NCI-H1105 treated with DMSO at 0.1 percent for 48 hours (cell line): ENCODE data around the gene DNPH1.

Experiments
- DNase-seq: peaks from one replicate; lab custom pipeline; 2025; lab: John Stamatoyannopoulos, UW

DNPH1 gene

GRCh38 chr6:43211955-43212354 is 17.3 kb downstream of the DNPH1 start:
- DNase-seq: no peak

DNA sequence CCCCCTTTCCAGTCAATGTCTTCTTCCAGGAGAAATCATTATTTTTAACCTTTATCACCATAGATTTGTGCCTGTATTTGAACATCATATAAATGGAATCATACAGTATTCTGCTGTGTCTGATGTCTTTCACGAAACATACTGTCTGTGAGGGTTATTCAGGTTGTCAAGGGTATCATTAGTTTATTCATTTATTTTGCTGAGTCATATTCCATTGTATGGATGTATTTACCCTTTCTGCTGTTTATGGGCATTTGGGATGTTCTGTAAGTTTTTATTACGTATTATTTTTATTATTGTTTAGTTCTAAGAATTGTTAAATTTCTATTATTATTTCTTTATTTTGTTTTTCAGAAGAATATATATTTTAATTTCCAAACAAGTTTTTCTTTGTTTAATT is 22.0 kb downstream of the DNPH1 start:
- no peak for DNase-seq

- DNase-seq: no peak
Measured at GRCh38 chr6:43205849-43206248, 23.4 kb downstream of the DNPH1 start.

DNA sequence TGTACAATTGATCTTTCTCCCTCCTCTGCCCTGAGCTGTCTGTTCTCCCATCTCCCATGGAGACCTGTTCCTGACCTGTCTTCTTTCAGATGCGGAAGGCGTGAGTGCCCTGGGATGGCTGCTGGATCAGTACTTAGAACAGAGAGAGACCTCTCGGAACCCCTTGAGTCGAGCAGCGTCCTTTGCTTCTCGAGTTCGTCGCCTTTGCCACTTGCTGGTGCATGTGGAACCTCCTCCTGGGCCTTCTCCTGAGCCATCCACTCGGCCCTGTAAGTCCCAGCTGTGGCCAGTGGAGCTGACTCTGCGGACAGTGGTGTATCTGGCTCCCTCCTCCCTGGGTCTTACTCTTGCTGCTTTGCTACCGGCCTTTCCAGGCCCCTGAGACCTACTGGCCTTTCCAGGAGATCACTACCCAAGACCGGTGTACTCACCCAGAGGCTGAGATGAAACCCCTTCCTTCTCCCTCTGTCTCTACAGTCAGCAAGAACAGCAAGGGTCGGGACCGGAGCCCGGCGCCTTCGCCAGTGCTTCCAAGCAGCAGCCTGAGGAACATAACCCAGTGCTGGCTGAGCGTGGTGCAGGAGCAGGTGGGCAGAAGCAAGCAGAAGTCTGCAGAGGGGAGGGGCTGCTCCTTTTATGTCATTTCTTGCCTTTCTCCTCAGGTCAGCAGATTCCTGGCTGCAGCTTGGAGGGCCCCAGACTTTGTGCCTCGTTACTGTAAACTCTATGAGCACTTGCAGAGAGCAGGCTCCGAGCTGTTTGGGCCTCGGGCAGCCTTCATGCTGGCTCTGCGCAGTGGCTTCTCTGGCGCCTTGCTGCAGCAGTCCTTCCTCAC is 24.8 kb downstream of the DNPH1 start:
- DNase-seq: no peak

GRCh38 chr6:43203718-43204095 is 25.6 kb downstream of the DNPH1 start:
- DNase-seq: no peak

DNA sequence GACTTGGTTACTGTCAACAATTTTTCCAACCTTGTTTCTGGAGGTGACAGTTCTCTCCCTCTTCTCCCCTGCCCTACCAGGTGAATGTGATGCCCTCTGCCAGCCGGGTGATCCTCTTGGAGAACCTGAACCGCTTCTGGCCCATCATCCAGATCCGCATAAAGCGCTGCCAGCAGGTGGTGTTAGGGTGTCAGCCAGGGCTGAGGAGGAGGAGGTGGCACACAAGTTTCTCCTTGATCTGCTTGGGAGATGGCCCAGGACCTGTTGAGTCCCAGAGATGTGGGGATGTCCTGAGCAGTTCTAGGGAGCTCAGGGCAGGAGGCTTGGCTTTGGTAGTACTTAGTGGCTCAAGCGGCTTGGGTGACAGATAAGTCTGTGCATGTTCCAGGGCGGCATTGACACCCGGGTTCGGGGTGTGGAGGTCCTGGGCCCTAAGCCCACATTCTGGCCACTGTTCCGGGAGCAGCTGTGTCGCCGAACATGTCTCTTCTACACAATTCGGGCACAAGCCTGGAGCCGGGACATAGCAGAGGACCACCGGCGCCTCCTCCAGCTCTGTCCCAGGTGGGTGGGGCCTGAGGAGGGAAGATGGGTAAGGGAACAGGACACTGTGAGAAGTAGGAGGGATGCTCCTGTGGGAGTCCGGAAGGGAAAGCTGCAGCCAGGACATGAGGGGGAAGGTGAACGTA is 26.1 kb downstream of the DNPH1 start:
- DNase-seq: no peak

- DNase-seq: no peak
Measured at GRCh38 chr6:43202451-43202850, 26.8 kb downstream of the DNPH1 start.

- DNase-seq: no peak
Measured at GRCh38 chr6:43200541-43200940, 28.7 kb downstream of the DNPH1 start.

- DNase-seq: no peak
Measured at GRCh38 chr6:43199912-43200311, 29.4 kb downstream of the DNPH1 start.

GRCh38 chr6:43196337-43196736 is 32.9 kb downstream of the DNPH1 start:
- DNase-seq: no peak

- DNase-seq: no peak
Measured at GRCh38 chr6:43193929-43194328, 35.4 kb downstream of the DNPH1 start.

- DNase-seq: no peak
Measured at GRCh38 chr6:43192911-43193310, 36.4 kb downstream of the DNPH1 start.

DNA sequence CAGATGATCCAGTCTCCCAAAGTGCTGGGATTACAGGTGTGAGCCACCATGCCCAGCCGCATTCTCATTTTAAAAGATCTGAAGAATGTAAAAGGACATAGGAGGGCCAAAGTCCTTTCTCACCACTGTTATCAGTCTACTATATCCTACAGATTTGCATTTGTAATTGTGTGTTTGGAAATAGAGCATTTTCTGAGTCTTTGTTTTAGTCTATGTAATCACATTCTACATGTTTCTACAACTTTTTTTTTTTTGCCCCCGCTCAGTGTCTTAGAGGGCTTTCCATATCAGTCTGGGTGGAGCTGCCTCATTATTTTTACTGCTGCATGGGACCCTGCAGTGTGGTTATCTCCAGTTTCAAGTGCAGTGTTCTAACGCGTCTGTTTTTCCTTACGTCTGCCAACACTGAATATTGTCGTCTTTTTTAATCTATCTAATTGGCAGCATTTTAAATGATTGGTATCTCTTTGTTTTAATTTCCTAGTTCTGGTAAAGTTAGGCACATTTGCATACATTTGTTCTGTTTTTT is 39.4 kb downstream of the DNPH1 start:
- DNase-seq: no peak

DNA sequence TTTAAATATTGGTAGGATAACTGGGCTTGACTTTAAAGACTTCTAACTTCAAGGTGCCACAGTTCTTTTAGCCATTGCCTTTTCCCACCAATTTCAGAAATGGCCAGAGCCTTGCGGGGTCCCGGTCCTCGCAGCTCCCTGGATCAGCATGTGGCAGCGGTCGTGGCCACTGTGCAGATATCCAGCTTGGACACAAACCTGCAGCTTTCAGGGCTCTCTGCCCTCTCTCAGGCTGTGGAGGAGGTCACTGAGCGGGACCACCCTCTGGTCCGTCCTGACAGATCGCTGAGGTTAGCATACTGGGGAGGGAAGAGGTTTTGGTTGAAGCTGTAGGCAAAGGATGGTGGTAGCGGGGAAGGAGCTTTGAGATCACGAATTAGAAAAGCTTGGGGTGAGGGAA is 40.9 kb downstream of the DNPH1 start:
- DNase-seq: no peak

GRCh38 chr6:43187821-43188220 is 41.5 kb downstream of the DNPH1 start:
- DNase-seq: no peak

DNA sequence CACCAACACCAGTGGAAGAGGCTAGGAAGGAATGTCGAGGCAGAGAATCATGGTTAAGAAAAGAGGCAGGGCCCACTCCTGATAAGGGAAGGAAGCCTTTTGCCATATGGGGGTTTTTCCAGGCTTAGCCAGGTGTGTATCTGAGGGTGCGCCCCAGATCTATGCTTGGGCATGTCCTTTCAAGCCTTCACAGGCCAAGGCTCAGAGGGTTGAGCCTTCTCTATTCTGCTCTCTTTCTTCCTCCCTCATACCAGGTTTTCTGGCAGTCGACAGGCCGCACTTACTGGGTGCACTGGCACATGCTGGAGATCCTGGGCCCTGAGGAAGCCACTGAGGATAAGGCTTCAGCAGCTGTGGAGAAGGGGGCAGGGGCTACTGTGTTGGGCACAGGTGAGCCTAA is 42.6 kb downstream of the DNPH1 start:
- DNase-seq: no peak

- no peak for DNase-seq
Measured at GRCh38 chr6:43186019-43186418, 43.3 kb downstream of the DNPH1 start.

DNA sequence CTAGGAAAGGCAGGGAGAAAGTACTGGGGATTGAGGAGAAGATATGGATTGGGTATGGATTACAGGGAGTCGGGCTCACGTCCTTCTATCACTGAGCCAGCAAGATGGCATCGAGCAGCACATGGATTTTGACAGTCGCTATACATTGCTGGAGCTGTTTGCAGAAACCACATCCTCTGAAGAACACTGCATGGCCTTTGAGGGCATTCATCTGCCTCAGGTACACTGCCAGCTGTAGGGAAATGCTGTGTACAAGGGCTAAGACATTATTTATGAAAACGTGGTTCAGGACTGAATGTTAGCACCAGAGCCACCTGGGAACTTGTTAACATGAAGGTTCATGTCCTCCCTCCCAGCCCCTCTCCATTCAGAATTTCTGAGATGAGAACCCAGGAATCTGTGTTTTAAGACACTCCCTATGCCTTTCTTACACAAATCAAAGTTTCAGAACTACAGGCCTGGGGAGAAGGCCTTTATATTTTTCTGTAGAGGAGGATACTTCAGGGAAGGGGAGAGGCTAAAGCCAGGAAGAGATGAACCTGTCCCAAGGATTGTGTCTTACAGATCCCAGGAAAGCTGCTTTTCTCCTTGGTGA is 43.8 kb downstream of the DNPH1 start:
- no peak for DNase-seq

DNA sequence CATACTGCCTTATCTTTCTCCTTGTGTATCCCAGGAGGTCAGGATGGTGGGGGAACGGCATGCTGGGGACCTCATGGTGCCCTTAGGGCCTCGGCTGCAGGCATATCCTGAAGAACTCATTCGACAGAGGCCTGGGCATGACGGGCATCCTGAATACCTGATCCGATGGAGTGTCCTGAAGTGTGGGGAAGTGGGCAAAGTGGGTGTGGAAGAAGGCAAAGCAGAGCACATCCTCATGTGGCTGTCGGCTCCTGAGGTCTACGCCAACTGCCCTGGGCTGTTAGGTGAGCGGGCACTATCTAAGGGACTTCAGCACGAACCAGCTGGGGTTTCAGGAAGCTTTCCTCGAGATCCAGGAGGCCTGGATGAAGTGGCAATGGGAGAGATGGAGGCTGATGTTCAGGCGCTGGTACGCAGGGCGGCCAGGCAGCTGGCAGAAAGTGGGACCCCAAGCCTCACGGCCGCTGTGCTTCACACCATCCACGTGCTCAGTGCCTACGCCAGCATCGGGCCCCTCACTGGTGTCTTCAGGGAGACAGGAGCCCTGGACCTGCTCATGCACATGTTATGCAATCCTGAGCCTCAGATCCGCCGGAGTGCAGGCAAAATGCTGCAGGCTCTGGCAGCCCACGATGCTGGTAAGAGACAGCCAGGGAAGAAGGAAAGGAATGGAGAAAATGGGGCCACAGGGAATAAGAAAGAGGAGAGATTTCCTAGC is 44.9 kb downstream of the DNPH1 start:
- no peak for DNase-seq

DNA sequence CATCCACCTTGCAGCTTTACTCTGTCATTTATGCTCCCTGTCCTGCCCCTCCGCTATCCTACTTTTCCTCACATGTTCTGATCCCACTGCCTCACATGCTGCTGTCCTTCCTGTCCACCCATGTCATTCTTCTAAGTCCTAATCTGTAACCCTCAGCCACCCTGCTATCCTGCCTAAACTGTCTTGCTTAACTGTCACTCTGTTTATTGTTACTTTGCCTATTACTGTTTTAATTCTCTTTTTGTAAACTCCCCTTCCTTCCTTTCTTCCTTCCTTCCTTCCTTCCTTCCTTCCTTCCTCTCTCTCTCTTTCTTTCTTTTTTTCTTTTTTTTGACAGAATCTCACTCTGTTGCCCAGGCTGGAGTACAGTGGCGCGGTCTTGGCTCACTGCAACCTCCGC is 45.8 kb downstream of the DNPH1 start:
- DNase-seq: no peak

- DNase-seq: peak; percentile 84
Measured at GRCh38 chr6:43181942-43182860, 47.1 kb downstream of the DNPH1 start, which contains the start of gene CUL9. Gene CUL9 (plus strand): TSS chr6:43182196. CDS start chr6:43184311, 2,115 bp downstream.
